Nephron progenitor cell (in vitro differentiated cells): ENCODE measurements around the gene PFDN1.

ENCODE experiments used
- DNase-seq: peaks from one replicate; pipeline ENCODE4 v3.0.0; 2021
- H3K27ac Mint-ChIP-seq: 2 replicates; pipeline ENCODE4 v1.8.0; 2021; ENCODE audit warnings: mild to moderate bottlenecking, moderate library complexity, mixed read lengths
- H3K27me3 Mint-ChIP-seq: 2 replicates; pipeline ENCODE4 v1.8.0; 2021; ENCODE audit warnings: mild to moderate bottlenecking, low read depth, mixed read lengths; ENCODE audit not compliant: poor library complexity
- H3K36me3 Mint-ChIP-seq: 2 replicates; pipeline ENCODE4 v1.8.0; 2021; ENCODE audit warnings: low read depth, mixed read lengths
- H3K4me1 Mint-ChIP-seq: 2 replicates; pipeline ENCODE4 v1.8.0; 2021; ENCODE audit warnings: mixed read lengths
- H3K4me3 Mint-ChIP-seq: 2 replicates; pipeline ENCODE4 v1.8.0; 2021; ENCODE audit warnings: mild to moderate bottlenecking, moderate library complexity, mixed read lengths
- H3K9me3 Mint-ChIP-seq: 2 replicates; pipeline ENCODE4 v1.8.0; 2021; ENCODE audit warnings: mild to moderate bottlenecking, moderate library complexity, mixed read lengths
- TF ChIP-seq, protein P1 (sequence below): fragments of 200-600 bp; sonication (generic); IDR thresholded peaks from 2 replicates; pipeline ENCODE4 v1.5.0; 2021; ENCODE audit warnings: antibody characterized with exemption

The PFDN1 gene

DNA sequence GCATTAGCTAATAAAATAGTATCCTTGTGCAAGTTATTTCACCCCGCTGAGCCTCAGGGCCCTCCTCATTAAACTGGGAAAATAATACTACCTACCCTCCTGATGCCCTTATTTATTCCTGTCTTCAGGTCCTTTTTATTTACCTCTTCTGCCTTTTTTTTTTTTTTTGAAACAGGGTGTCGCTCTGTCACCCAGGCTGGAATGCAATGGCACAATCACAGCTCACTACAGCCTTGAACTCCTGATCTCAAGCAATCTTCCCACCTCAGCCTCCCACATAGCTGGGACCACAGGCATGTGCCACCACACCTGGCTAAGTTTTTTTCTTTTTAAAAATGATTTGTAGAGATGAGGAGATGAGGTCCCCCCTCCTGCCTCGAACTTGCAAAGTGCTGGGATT lies 22.6 kb upstream of the PFDN1 start:
- TF ChIP-seq, protein P1, sequence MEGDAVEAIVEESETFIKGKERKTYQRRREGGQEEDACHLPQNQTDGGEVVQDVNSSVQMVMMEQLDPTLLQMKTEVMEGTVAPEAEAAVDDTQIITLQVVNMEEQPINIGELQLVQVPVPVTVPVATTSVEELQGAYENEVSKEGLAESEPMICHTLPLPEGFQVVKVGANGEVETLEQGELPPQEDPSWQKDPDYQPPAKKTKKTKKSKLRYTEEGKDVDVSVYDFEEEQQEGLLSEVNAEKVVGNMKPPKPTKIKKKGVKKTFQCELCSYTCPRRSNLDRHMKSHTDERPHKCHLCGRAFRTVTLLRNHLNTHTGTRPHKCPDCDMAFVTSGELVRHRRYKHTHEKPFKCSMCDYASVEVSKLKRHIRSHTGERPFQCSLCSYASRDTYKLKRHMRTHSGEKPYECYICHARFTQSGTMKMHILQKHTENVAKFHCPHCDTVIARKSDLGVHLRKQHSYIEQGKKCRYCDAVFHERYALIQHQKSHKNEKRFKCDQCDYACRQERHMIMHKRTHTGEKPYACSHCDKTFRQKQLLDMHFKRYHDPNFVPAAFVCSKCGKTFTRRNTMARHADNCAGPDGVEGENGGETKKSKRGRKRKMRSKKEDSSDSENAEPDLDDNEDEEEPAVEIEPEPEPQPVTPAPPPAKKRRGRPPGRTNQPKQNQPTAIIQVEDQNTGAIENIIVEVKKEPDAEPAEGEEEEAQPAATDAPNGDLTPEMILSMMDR: no peak
- DNase-seq: no peak
- Mint-ChIP-seq H3K4me3 (no peak overlapping the region), H3K4me1 (peaks cover 69% of the 10 kb centered on the region), H3K36me3 (no peaks in the 10 kb centered on the region), H3K27ac (no peak overlapping the region), H3K9me3 (no peaks in the 10 kb centered on the region), H3K27me3 (no peaks in the 10 kb centered on the region)

DNA sequence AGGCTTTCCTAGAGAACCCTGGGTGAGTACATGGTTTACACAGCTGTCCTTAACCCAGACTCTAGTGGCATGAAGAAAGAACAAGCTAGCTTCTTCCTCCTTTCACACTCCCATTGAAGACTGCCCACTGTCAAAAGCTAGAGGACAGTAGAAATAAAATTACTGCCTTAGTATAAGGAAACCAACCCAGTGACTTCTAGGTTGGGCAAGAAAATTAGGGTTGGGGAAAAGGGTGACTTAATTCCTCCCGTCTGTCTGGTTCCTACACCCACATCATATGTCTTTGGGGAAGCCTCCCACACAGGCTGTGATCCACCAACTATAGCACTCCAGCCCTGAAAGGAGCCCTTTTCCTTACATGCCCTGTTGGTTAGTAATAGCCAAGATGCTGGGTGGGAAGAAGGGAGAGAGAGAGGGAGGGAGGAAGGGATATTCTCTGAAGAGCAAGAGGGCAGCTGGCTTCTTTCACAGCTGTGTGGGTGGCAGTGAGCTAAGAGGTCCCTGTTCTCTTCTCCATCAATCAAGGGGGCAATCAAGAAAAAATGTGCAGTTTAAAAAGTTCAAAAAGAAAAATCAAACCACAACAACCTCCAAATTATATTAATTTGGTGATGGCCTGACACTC lies 21.8 kb upstream of the PFDN1 start:
- Mint-ChIP-seq H3K4me3 (no peak overlapping the region), H3K9me3 (no peaks in the 10 kb centered on the region), H3K4me1 (peaks cover 67% of the 10 kb centered on the region), H3K27me3 (no peaks in the 10 kb centered on the region), H3K36me3 (no peaks in the 10 kb centered on the region), H3K27ac (peak overlapping the region; percentile 76)
- TF ChIP-seq, protein P1: no peak
- no peak for DNase-seq

DNA sequence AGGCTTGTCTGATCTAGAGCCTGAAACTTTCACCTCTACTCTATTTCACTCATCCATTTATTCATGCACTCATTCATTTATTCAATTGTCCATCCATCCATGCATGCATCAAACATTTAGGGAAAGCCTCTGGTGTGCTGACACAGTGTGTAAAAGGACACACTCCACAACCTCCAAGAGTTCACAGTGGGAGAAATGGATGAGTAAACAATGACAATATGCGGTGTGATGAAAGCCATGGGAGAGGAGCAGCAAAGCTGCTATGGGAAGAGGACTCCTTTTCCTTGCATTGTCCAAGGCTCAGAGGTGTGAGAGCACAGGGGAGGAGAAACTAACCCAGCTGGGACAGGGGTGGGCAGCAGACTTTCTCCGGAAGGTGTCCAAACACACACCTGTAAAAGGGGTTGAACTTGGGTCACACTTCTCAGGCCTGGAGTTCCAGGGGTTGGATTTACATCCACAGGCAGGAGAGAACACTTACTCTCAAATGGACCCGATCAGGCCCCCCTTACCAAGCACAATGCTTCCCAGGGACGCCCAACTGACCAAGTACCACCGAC lies 21.2 kb upstream of the PFDN1 start:
- no peak overlapping the region for H3K27ac Mint-ChIP-seq
- TF ChIP-seq, protein P1: no peak
- no peaks in the 10 kb centered on the region for H3K27me3 Mint-ChIP-seq
- no peak for DNase-seq
- peaks cover 61% of the 10 kb centered on the region for H3K4me1 Mint-ChIP-seq
- H3K9me3 Mint-ChIP-seq: no peaks in the 10 kb centered on the region
- no peaks in the 10 kb centered on the region for H3K36me3 Mint-ChIP-seq
- no peak overlapping the region for H3K4me3 Mint-ChIP-seq

DNA sequence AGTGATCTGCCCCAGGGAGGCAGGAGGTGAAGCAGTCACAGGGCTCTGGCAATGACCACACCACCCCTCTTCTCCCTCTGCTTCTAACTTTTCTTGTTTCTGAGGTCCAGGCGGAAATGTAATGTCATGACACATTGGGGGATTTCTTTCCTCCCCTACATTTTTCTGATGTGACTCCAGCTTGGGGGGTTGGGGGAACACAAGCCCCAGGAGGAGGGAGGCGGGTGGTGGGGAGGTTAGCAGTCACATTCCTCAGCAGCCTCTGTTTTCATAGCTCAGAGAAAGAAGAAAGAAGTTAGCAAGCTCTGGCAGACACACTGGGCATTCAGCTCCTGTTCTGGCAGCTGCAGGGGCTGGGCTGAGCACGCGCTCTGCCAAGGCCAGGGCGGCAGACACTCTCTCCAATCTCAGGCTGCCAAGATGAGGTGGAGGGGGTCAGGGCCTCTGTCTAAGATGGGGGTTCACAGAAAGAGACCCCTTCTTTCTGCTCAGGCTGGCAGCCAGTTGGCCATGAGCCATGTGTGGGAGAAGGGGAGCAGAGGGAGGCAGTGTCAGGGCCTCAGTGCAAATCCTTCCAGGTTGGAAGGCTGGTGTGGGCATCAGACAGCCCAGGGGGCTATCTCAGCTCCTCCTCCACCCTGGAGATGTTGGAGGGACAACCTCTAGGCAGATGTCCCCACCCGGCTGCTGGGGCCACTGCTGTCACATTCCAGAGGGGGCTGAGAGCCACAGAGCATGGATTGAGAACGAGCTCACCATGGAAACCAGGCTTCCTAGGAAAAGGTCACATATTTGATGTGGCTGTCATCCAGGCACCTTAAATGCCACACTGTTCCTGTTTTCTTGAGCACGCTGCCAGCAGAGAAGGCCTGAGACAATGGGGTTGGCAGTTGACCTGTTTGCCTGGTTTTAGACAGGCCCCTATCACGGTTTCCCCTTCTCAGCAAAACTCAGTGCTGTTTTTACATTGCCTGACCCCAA lies 20.1 kb upstream of the PFDN1 start:
- Mint-ChIP-seq H3K36me3 (no peaks in the 10 kb centered on the region), H3K9me3 (no peaks in the 10 kb centered on the region), H3K27me3 (no peaks in the 10 kb centered on the region), H3K27ac (peak overlapping the region; percentile 26), H3K4me1 (peaks cover 50% of the 10 kb centered on the region), H3K4me3 (no peak overlapping the region)
- TF ChIP-seq, protein P1: no peak
- DNase-seq: peak; percentile 29

DNA sequence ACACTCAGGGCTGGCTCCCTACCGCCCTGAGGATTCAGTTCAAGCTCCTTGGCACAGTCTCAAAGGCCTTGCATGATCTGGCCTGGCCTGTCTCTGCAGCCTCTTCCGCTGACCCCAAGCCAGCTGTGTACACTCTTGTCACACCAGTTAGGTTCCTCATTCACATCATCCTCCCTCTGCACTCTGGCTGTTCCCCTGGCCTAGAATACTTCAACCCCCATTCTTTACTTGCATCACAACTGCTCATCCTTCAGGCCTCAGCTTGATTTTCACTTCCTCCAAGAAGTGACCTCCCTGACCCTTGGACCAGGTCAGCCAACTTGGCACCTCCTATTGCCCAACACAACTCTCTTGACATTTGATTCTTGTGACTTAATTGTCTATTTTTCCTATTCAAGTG lies 18.9 kb upstream of the PFDN1 start:
- H3K9me3 Mint-ChIP-seq: no peaks in the 10 kb centered on the region
- H3K4me3 Mint-ChIP-seq: no peak overlapping the region
- no peaks in the 10 kb centered on the region for H3K27me3 Mint-ChIP-seq
- no peaks in the 10 kb centered on the region for H3K36me3 Mint-ChIP-seq
- DNase-seq: no peak
- no peak overlapping the region for H3K27ac Mint-ChIP-seq
- H3K4me1 Mint-ChIP-seq: peaks cover 38% of the 10 kb centered on the region
- TF ChIP-seq, protein P1: no peak
